SK-N-SH treated with all-trans-retinoic acid at 6 μM for 48 hours (cell line): Measurements from ENCODE around the gene STX18.

ENCODE experiments used
- ARNTL ChIP-seq: fragments of 450-650 bp; formaldehyde crosslinking; IDR thresholded peaks from 2 replicates; pipeline ENCODE4 v1.5.0; 2020; ENCODE audit warnings: low read depth, mild to moderate bottlenecking, moderate library complexity, borderline replicate concordance
- BACH2 ChIP-seq: fragments of 250-450 bp; sonication (Bioruptor Pico); IDR thresholded peaks from 2 replicates; pipeline ENCODE4 v1.9.0; 2021; ENCODE audit warnings: mild to moderate bottlenecking, borderline replicate concordance
- CREB5 ChIP-seq: fragments of 250-450 bp; sonication (Bioruptor Pico); IDR thresholded peaks from 2 replicates; pipeline ENCODE4 v1.5.1; 2020; ENCODE audit warnings: low read depth, mild to moderate bottlenecking, moderate library complexity
- CSDC2 ChIP-seq: fragments of 250-450 bp; sonication (Bioruptor Pico); IDR thresholded peaks from 2 replicates; pipeline ENCODE4 v1.5.0; 2020; ENCODE audit warnings: mild to moderate bottlenecking, moderate library complexity
- GLIS3 ChIP-seq: fragments of 250-450 bp; sonication (Bioruptor Pico); IDR thresholded peaks from 2 replicates; pipeline ENCODE4 v1.5.0; 2020; ENCODE audit warnings: mild to moderate bottlenecking, moderate library complexity
- PATZ1 ChIP-seq: fragments of 250-450 bp; sonication (Bioruptor Pico); IDR thresholded peaks from 2 replicates; pipeline ENCODE4 v1.8.0; 2020; ENCODE audit warnings: mild to moderate bottlenecking, moderate library complexity, borderline replicate concordance
- RARB ChIP-seq: fragments of 250-450 bp; sonication (Bioruptor Pico); IDR thresholded peaks from 2 replicates; pipeline ENCODE4 v1.8.0; 2021; ENCODE audit warnings: mild to moderate bottlenecking, moderate library complexity
- SNAI2 ChIP-seq: fragments of 250-450 bp; sonication (Bioruptor Pico); IDR thresholded peaks from 2 replicates; pipeline ENCODE4 v1.5.0; 2020; ENCODE audit warnings: mild to moderate bottlenecking, moderate library complexity
- TOX ChIP-seq: fragments of 250-450 bp; sonication (Bioruptor Pico); IDR thresholded peaks from 2 replicates; pipeline ENCODE4 v1.8.0; 2021; ENCODE audit warnings: mild to moderate bottlenecking, moderate library complexity, borderline replicate concordance
- ZC3H10 ChIP-seq: fragments of 250-450 bp; sonication (Bioruptor Pico); IDR thresholded peaks from 2 replicates; pipeline ENCODE4 v1.5.1; 2021; ENCODE audit warnings: mild to moderate bottlenecking, moderate library complexity
- ZFP3 ChIP-seq: fragments of 250-450 bp; sonication (Bioruptor Pico); IDR thresholded peaks from 2 replicates; pipeline ENCODE4 v1.5.0; 2020; ENCODE audit warnings: mild to moderate bottlenecking, moderate library complexity
- ZFP30 ChIP-seq: fragments of 450-650 bp; formaldehyde crosslinking; IDR thresholded peaks from 2 replicates; pipeline ENCODE4 v1.5.0; 2022; ENCODE audit warnings: mild to moderate bottlenecking, moderate library complexity
- ZNF565 ChIP-seq: fragments of 450-650 bp; formaldehyde crosslinking; conservative IDR thresholded peaks from 2 replicates; pipeline ENCODE4 v1.5.0; 2020; ENCODE audit warnings: low read depth, mild to moderate bottlenecking, moderate library complexity
- ZNF8 ChIP-seq: fragments of 450-650 bp; formaldehyde crosslinking; IDR thresholded peaks from 2 replicates; pipeline ENCODE4 v1.5.0; 2020; ENCODE audit warnings: mild to moderate bottlenecking, moderate library complexity

GRCh38 chr4:4518747-4519146 is 23.1 kb downstream of the STX18 start:
- no peak for TF ChIP-seq ZC3H10 (CRISPR knock-in tag)
- no peak for TF ChIP-seq SNAI2 (CRISPR knock-in tag)
- no peak for TF ChIP-seq TOX (CRISPR knock-in tag)
- no peak for TF ChIP-seq ZFP3 (CRISPR knock-in tag)
- no peak for TF ChIP-seq CSDC2 (CRISPR knock-in tag)
- no peak for TF ChIP-seq ZFP30 (CRISPR knock-in tag)
- TF ChIP-seq ZNF8 (CRISPR knock-in tag), result no peak
- no peak for TF ChIP-seq CREB5 (CRISPR knock-in tag)
- no peak for TF ChIP-seq BACH2 (CRISPR knock-in tag)
- TF ChIP-seq PATZ1, result no peak
- TF ChIP-seq RARB (CRISPR knock-in tag), result no peak
- TF ChIP-seq ARNTL (CRISPR knock-in tag), result no peak
- no peak for TF ChIP-seq ZNF565 (CRISPR knock-in tag)
- no peak for TF ChIP-seq GLIS3 (CRISPR knock-in tag)
